Measurements from ENCODE around the gene NBR1. TPM values are rescaled to one million over a fixed set of nuclear protein-coding genes. Genes with fewer than 3 reads are reported as not detected.

NBR1 gene
- total and polyA plus RNA-seq, 2 of the 8 experiments (the other 6 are each of a cell fraction or from before 2014, with no cell fraction given), result 13.5 to 36.0 TPM

- peak within 1 kb of the TSS; percentile 59 to 82 (median 76) for H3K4me3 ChIP-seq (ENCODE audit: extremely low read depth in 1 of 4, insufficient read depth in 2 of 4, low read depth in 3 of 4, low read length in 4 of 4)
- no peaks in the 10 kb centered on the region for H3K79me1 ChIP-seq (ENCODE audit: low read depth, low read length)
- H4K91ac ChIP-seq (replicated peaks; ENCODE audit: insufficient read length, low read length), result peak within 1 kb of the TSS; percentile 58
- H3K9me3 ChIP-seq (ENCODE audit: insufficient read depth in 2 of 2, low read depth in 1 of 2, low read length in 1 of 2), result no peaks in the 10 kb centered on the region; a peak in 1 of 4 replicates
- no peak within 1 kb of the TSS for H2BK20ac ChIP-seq (ENCODE audit: low read length)
- H3K23me2 ChIP-seq (ENCODE audit: low read depth, low read length), result peaks cover 8% of the 10 kb centered on the region; the same call in 1 of the 2 replicates
- H4K8ac ChIP-seq (ENCODE audit: extremely low read depth, insufficient read depth, low read length), result peak within 1 kb of the TSS; percentile 76; the same call in 1 of the 2 replicates
- DNase-seq (ENCODE audit: low read depth in 1 of 2, low spot score in 2 of 2), result peak; percentile 34 to 85
- H3K18ac ChIP-seq (ENCODE audit: extremely low read depth, low read length), result peak within 1 kb of the TSS; percentile 94
- peak within 1 kb of the TSS; percentile 69 to 91 for H3K4me2 ChIP-seq (ENCODE audit: insufficient read depth in 1 of 2, low read depth in 2 of 2, low read length in 2 of 2)
- H3K79me2 ChIP-seq (ENCODE audit: control insufficient read depth in 1 of 2, insufficient read depth in 2 of 2, low read length in 2 of 2), result no peaks in the 10 kb centered on the region
- H3K9ac ChIP-seq (replicated peaks in 1 of 4; ENCODE audit: extremely low read depth in 1 of 4, low read depth in 3 of 4, low read length in 3 of 4), result peak within 1 kb of the TSS; percentile 56 to 75 (median 74)
- no peak within 1 kb of the TSS for H4K5ac ChIP-seq (ENCODE audit: insufficient read length, low read depth, low read length)
- H2BK12ac ChIP-seq (ENCODE audit: low read depth, low read length), result no peak within 1 kb of the TSS
- H2AFZ ChIP-seq (ENCODE audit: low read length), result peak within 1 kb of the TSS; percentile 63; the same call in 1 of the 2 replicates
- peaks cover 0 to 2% (median 0%) of the 10 kb centered on the region in 4 experiments; a peak in 2 of 8 replicates for H3K36me3 ChIP-seq (ENCODE audit: control insufficient read depth in 2 of 4, insufficient read depth in 4 of 4, low read length in 3 of 4)
- no peak within 1 kb of the TSS for H3K23ac ChIP-seq (ENCODE audit: insufficient read length)
- no peak for FAIRE-seq
- H2AK5ac ChIP-seq (ENCODE audit: low read depth, low read length), result no peak within 1 kb of the TSS
- H3K27ac ChIP-seq (ENCODE audit: low read depth, low read length), result peak within 1 kb of the TSS; percentile 64; the same call in 1 of the 2 replicates
- no peak within 1 kb of the TSS for H2BK15ac ChIP-seq (ENCODE audit: low read length)
- no peak within 1 kb of the TSS for H3K14ac ChIP-seq (ENCODE audit: insufficient read length)
- H3K56ac ChIP-seq (replicated peaks; ENCODE audit: insufficient read length, low read depth, low read length), result peak within 1 kb of the TSS; percentile 62
- H4K20me1 ChIP-seq (replicated peaks in 1 of 2; ENCODE audit: control insufficient read depth in 1 of 2, insufficient read depth in 2 of 2, low read length in 2 of 2), result no peaks in the 10 kb centered on the region
- 8% methylated on average over 39 of the region's 54 CpGs; no CpG with 5 or more reads in 1 of the 2 experiments for WGBS, 2 experiments (ENCODE audit: extremely low coverage in 1 of 2, insufficient coverage in 1 of 2, insufficient read length in 1 of 2, insufficient replicate concordance in 2 of 2, low coverage in 1 of 2, low lambda C conversion rate in 2 of 2, missing lambda C conversion rate in 1 of 2)
- peak within 1 kb of the TSS; percentile 77; the same call in 1 of the 2 replicates for H2BK5ac ChIP-seq (ENCODE audit: low read depth, low read length)
- peaks cover 0 to 5% (median 3%) of the 10 kb centered on the region in 4 experiments; a peak in 4 of 7 replicates for H3K4me1 ChIP-seq (replicated peaks in 1 of 4; ENCODE audit: control insufficient read depth in 3 of 4, insufficient read depth in 4 of 4, low read length in 3 of 4)
- POLR2A ChIA-PET (ENCODE audit: partially characterized antibody), result interaction anchor here (0.7 to 10.3 kb wide), 19 partner anchors 8 to 388 kb away, joined by 3 to 123 read pairs (median 3); partner anchors contain the start of genes BECN1 and RPL27
- CTCF ChIA-PET (ENCODE audit: partially characterized antibody), result interaction anchor here (0.8 to 3.5 kb wide), 7 partner anchors 11 to 188 kb away, joined by 3 to 14 read pairs (median 3); no protein-coding TSS in a partner anchor
- H3K27me3 ChIP-seq (replicated peaks in 1 of 4; ENCODE audit: control insufficient read depth in 3 of 4, extremely low read depth in 1 of 4, insufficient read depth in 3 of 4, low read length in 3 of 4), result peaks cover 0 to 2% (median 0%) of the 10 kb centered on the region in 4 experiments; a peak in 1 of 7 replicates
- H2BK120ac ChIP-seq (replicated peaks; ENCODE audit: low read depth, low read length), result no peak within 1 kb of the TSS
- H3K4ac ChIP-seq (replicated peaks; ENCODE audit: insufficient read length, low read depth, low read length), result no peak within 1 kb of the TSS
- TF ChIP-seq YY1 (IDR thresholded peaks at IDR 0.05; ENCODE audit: low read depth, low read length) (no peak), SAP30 (IDR thresholded peaks at IDR 0.05; ENCODE audit: insufficient read depth, insufficient replicate concordance, low read length) (no peak), SIRT6 (IDR thresholded peaks at IDR 0.05; ENCODE audit: low read length) (no peak), TAF7 (optimal IDR thresholded peaks at IDR 0.05; ENCODE audit: borderline replicate concordance, low read depth, low read length) (no peak), ASH2L (IDR thresholded peaks at IDR 0.05; ENCODE audit: low read length) (peak; percentile 63), POLR2A (IDR thresholded peaks at IDR 0.05; ENCODE audit: control extremely low read depth in 1 of 2, low read depth in 2 of 2, low read length in 2 of 2) (peak in 1 of 2 experiments; percentile 66; a peak in 2 of 3 replicates), HDAC6 (IDR thresholded peaks at IDR 0.05; ENCODE audit: low read depth, low read length) (no peak), RFX5 (IDR thresholded peaks at IDR 0.05; ENCODE audit: borderline replicate concordance, low read depth, low read length) (no peak), ZNF274 (IDR thresholded peaks at IDR 0.05; ENCODE audit: borderline replicate concordance, extremely low read depth, low read length) (no peak), JUND (IDR thresholded peaks at IDR 0.05; ENCODE audit: low read length) (no peak), CHD1 (IDR thresholded peaks at IDR 0.05; ENCODE audit: low read depth, low read length) (no peak)
Observed at GRCh38 chr17:43211480-43212402, 40.7 kb downstream of the NBR1 start, which contains the start of gene TMEM106A. TMEM106A (plus strand) TSS chr17:43211875; CDS start chr17:43213042, 1,167 bp downstream.
